ENCODE results near the gene RPAP3.
"Not testable (repeated sequence)": the region's sequence is repeated elsewhere in the genome, so short reads cannot be mapped to it uniquely, and the experiment has no call there.

RPAP3 gene

DNA sequence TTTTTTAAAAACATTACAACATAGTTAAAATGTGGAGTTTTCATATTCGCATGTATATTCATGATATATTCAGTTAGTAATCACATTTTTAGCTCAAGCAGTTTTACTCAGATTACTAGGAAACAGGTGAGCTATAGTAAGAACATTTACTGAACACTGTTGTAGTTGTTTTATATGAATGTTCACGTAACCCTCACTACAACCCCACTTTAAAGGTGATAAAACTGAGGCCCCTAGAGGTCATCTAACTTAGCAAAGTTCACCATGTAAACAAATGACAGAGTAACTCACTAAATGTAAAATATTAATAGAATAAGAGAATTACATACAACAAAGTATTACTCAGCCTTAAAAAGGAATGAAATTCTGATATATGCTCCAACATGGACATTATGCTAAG is 26.0 kb downstream of the RPAP3 start:
- in situ Hi-C loops (cut with HindIII; ENCODE audit: low sequenced_read_pairs): loop anchor here (25.0 kb wide), 1 partner anchor 642 kb away; no protein-coding TSS in a partner anchor
- DNase-seq (ENCODE audit: low read depth): no peak
- H3K4me3 ChIP-seq (ENCODE audit: low read depth, low read length): no peak overlapping the region
- TF ChIP-seq, protein P1, sequence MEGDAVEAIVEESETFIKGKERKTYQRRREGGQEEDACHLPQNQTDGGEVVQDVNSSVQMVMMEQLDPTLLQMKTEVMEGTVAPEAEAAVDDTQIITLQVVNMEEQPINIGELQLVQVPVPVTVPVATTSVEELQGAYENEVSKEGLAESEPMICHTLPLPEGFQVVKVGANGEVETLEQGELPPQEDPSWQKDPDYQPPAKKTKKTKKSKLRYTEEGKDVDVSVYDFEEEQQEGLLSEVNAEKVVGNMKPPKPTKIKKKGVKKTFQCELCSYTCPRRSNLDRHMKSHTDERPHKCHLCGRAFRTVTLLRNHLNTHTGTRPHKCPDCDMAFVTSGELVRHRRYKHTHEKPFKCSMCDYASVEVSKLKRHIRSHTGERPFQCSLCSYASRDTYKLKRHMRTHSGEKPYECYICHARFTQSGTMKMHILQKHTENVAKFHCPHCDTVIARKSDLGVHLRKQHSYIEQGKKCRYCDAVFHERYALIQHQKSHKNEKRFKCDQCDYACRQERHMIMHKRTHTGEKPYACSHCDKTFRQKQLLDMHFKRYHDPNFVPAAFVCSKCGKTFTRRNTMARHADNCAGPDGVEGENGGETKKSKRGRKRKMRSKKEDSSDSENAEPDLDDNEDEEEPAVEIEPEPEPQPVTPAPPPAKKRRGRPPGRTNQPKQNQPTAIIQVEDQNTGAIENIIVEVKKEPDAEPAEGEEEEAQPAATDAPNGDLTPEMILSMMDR (IDR thresholded peaks at IDR 0.05; ENCODE audit: low read depth, low read length, missing control alignments): no peak

DNA sequence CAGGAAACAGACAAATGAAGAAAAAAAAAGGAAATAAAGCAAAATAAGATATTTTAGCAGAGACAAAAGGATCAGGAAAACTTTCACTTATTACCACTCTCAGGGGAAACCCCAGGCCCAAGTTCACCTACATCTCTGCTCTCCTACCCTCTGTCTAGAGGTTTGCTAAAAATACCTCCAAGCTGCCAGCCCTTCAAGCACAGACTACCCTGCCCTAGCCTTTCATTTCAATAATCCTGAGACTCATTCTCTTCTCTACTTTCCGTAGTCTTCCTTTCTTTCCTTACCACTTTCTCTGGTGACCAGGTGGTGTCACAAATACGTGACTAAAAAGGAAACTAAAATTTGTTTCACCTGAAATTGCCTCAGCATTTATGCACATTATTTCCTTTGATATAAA is 33.8 kb downstream of the RPAP3 start:
- in situ Hi-C loops (cut with HindIII; ENCODE audit: low sequenced_read_pairs): no loop called here
- DNase-seq (ENCODE audit: low read depth): no peak
- no peak overlapping the region for H3K4me3 ChIP-seq (ENCODE audit: low read depth, low read length)
- TF ChIP-seq, protein P1 (IDR thresholded peaks at IDR 0.05; ENCODE audit: low read depth, low read length, missing control alignments): no peak

DNA sequence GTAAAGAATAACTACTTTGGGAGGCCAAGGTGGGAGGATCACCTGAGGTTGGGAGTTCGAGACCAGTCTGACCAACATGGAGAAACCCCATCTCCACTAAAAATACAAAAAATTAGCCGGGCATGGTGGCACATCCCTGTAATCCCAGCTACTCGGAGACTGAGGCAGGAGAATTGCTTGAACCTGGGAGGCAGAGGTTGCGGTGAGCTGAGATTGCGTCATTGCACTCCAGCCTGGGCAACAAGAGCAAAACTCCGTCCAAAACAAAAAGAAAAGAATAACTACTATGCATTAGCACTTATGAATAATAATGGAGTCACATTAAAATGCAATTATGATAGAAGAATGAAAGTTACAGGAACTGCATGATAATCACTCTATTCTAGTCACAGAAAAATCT is 37.9 kb downstream of the RPAP3 start:
- in situ Hi-C loops (cut with HindIII; ENCODE audit: low sequenced_read_pairs); H3K4me3 ChIP-seq (ENCODE audit: low read depth, low read length); DNase-seq (ENCODE audit: low read depth): not testable (repeated sequence)

DNA sequence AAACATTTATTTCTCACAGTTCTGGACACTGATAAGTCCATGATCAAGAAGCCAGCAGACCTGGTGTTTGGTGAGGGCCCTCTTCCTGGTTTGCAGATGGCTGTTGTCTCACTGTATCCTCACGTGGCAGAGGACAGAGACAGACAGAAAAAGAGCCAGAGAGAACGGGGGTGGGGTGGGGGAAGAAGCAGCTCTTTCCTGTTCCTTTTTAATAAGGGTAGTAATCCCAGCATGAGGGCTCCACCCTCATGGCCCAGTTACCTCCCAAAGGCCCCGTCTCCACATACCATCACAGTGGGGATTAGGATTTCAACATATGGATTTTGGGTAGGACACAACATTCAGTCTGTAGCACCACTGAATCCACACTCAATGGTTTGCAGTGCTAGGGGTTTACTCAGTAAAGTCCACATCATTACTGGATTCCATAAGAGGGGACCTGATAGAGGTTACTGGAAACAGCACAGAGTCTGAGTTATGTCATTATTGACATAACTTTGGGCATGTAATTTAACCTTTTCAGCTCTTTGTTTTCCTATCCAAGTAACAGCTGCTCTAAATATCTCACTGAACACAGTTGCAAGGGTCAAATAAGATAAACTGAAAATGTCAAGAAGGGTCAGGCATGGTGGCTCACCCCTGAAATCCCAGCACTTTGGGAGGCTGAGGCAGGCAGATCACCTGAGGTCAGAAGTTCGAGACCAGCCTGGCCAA is 53.2 kb downstream of the RPAP3 start:
- TF ChIP-seq, protein P1 (IDR thresholded peaks at IDR 0.05; ENCODE audit: low read depth, low read length, missing control alignments): no peak
- in situ Hi-C loops (cut with HindIII; ENCODE audit: low sequenced_read_pairs): no loop called here
- no peak overlapping the region for H3K4me3 ChIP-seq (ENCODE audit: low read depth, low read length)
- DNase-seq (ENCODE audit: low read depth): no peak

DNA sequence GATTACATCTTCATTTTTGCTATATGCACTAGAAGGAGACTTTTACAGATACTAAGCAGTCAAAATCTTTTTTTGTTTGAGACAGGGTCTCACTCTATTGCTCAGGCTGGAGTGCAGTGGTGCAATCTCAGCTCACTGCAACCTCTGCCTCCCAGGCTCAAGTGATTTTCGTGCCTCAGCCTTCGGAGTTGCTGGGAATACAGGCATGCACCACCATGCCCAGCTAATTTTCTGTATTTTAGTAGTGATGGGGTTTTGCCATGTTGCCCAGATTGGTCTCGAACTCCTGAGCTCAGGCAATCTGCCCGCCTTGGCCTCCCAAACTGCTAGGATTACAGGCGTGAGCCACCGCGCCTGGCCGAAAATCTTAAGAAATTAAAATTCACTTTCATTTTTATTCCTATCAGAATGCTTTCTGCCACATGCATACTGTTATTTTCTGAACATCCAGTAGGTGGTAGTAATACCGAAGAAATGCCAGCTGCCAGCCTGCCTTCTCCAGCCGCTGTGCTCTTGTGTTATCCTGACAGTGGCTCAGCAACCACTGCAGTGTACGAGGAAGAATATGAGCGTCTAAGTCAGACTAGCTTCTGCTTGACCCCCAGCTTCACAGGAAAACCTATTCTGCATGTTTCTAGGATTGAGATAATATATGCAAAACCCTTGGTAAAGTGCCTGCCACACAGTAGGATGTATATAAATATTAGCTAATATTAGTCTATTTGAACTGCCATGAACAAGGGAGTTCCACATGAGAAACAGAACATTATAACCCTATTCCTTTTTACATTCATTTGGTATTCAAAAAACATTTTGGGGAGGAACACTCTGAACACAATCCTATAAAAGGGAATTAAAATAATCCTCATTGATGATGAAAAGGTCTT is 54.2 kb downstream of the RPAP3 start:
- H3K4me3 ChIP-seq (ENCODE audit: low read depth, low read length): no peak overlapping the region
- in situ Hi-C loops (cut with HindIII; ENCODE audit: low sequenced_read_pairs): no loop called here
- DNase-seq (ENCODE audit: low read depth): peak; percentile 55
- TF ChIP-seq, protein P1 (IDR thresholded peaks at IDR 0.05; ENCODE audit: low read depth, low read length, missing control alignments): peak; percentile 62

DNA sequence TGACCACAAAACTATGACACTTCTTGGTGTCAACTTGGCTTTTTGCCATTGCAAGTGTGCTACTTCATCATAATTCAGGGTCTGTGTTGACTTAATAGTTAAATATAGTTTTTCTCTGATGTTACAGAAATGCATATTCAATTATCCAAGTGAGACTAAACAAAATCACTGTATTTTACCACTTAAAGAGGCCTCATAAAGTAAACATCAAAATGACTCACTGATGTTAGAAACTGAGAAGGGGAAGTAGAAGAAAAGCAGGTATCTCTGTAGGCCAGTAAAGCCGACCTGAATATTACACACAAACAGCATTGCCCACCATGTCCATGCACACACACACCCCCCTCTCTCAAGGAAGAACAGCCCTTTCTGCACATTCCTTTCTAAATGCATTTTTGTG is 55.4 kb downstream of the RPAP3 start:
- no peak overlapping the region for H3K4me3 ChIP-seq (ENCODE audit: low read depth, low read length)
- DNase-seq (ENCODE audit: low read depth): no peak
- in situ Hi-C loops (cut with HindIII; ENCODE audit: low sequenced_read_pairs): no loop called here
- TF ChIP-seq, protein P1 (IDR thresholded peaks at IDR 0.05; ENCODE audit: low read depth, low read length, missing control alignments): no peak

DNA sequence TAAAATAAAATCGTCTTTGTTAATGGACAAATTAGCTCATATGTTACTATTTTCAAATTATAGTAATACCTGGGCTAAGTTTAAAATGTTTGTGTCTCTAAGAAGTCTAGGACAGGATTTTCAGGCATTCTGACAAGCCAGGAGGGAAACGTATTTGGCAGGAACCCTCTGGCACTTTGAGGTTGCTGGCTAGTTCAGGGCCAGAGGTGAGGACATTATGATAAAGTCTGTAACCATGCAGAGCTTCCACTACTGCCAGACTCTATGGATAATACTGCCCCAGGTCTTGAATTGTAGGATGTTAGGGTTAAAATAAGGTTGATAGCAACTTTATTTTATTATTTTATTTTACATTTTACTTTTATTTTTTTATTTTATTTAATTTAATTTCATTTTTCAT is 56.4 kb downstream of the RPAP3 start:
- in situ Hi-C loops (cut with HindIII; ENCODE audit: low sequenced_read_pairs): no loop called here
- no peak for DNase-seq (ENCODE audit: low read depth)
- TF ChIP-seq, protein P1 (IDR thresholded peaks at IDR 0.05; ENCODE audit: low read depth, low read length, missing control alignments): no peak
- H3K4me3 ChIP-seq (ENCODE audit: low read depth, low read length): no peak overlapping the region
